ENCODE results near the gene LIPI. TPM values are rescaled to one million over a fixed set of nuclear protein-coding genes. Genes with fewer than 3 reads are reported as not detected.
"Not testable (repeated sequence)": the region's sequence is repeated elsewhere in the genome, so short reads cannot be mapped to it uniquely, and the experiment has no call there.

Gene LIPI
- total and polyA plus RNA-seq, 2 donors from 2014 or later, result not detected

- DNase-seq (no peak), FAIRE-seq (no peak)
- intact Hi-C loops (cut with DNase I), result no loop called here
- Histone ChIP-seq H3K9ac (ENCODE audit: low read length in 3 of 3) (no peak overlapping the region), H3K27ac (ENCODE audit: low read depth in 2 of 2, low read length in 2 of 2) (no peak overlapping the region), H3K36me3 (ENCODE audit: control insufficient read depth in 2 of 3, insufficient read depth in 3 of 3, low read length in 3 of 3) (no peaks in the 10 kb centered on the region), H3K4me1 (ENCODE audit: control insufficient read depth in 2 of 3, insufficient read depth in 2 of 3, low read depth in 1 of 3, low read length in 3 of 3) (no peaks in the 10 kb centered on the region), H3K27me3 (ENCODE audit: control insufficient read depth, insufficient read depth, low read length) (no peaks in the 10 kb centered on the region), H3K9me3 (ENCODE audit: control insufficient read depth in 2 of 3, insufficient read depth in 1 of 3, low read length in 3 of 3) (no peaks in the 10 kb centered on the region), H3K4me3 (ENCODE audit: low read length in 3 of 3) (no peak overlapping the region)
- TF ChIP-seq CTCF (IDR thresholded peaks at IDR 0.05; ENCODE audit: borderline replicate concordance, extremely low read depth, insufficient read depth), result no peak
These were observed 91.7 kb downstream of the LIPI start for GRCh38 chr21:14119038-14119437.

- Histone ChIP-seq H3K36me3 (ENCODE audit: control insufficient read depth in 2 of 3, insufficient read depth in 3 of 3, low read length in 3 of 3) (no peaks in the 10 kb centered on the region), H3K4me3 (ENCODE audit: low read length in 3 of 3) (no peak overlapping the region), H3K9ac (ENCODE audit: low read length in 3 of 3) (no peak overlapping the region), H3K9me3 (ENCODE audit: control insufficient read depth in 2 of 3, insufficient read depth in 1 of 3, low read length in 3 of 3) (no peaks in the 10 kb centered on the region), H3K27me3 (ENCODE audit: control insufficient read depth, insufficient read depth, low read length) (no peaks in the 10 kb centered on the region), H3K4me1 (ENCODE audit: control insufficient read depth in 2 of 3, insufficient read depth in 2 of 3, low read depth in 1 of 3, low read length in 3 of 3) (no peaks in the 10 kb centered on the region), H3K27ac (ENCODE audit: low read depth in 2 of 2, low read length in 2 of 2) (no peak overlapping the region)
- FAIRE-seq (no peak), DNase-seq (peak in 1 of 5 donors; percentile 2)
- intact Hi-C loops (cut with DNase I), result no loop called here
- TF ChIP-seq CTCF (IDR thresholded peaks at IDR 0.05; ENCODE audit: borderline replicate concordance, extremely low read depth, insufficient read depth), result no peak
These were observed 94.7 kb downstream of the LIPI start for GRCh38 chr21:14116080-14116481.

GRCh38 chr21:14115646-14116045 is 95.1 kb downstream of the LIPI start:
- H3K36me3 ChIP-seq (ENCODE audit: control insufficient read depth in 2 of 3, insufficient read depth in 3 of 3, low read length in 3 of 3), result no peaks in the 10 kb centered on the region
- H3K27me3 ChIP-seq (ENCODE audit: control insufficient read depth, insufficient read depth, low read length), result no peaks in the 10 kb centered on the region
- TF ChIP-seq CTCF (IDR thresholded peaks at IDR 0.05; ENCODE audit: borderline replicate concordance, extremely low read depth, insufficient read depth), result no peak
- FAIRE-seq (no peak), DNase-seq (no peak)
- H3K4me1 ChIP-seq (ENCODE audit: control insufficient read depth in 2 of 3, insufficient read depth in 2 of 3, low read depth in 1 of 3, low read length in 3 of 3), result no peaks in the 10 kb centered on the region
- H3K9ac ChIP-seq (ENCODE audit: low read length in 3 of 3), result no peak overlapping the region
- H3K9me3 ChIP-seq (ENCODE audit: control insufficient read depth in 2 of 3, insufficient read depth in 1 of 3, low read length in 3 of 3), result no peaks in the 10 kb centered on the region
- intact Hi-C loops (cut with DNase I), result no loop called here
- no peak overlapping the region for H3K4me3 ChIP-seq (ENCODE audit: low read length in 3 of 3)
- no peak overlapping the region for H3K27ac ChIP-seq (ENCODE audit: low read depth in 2 of 2, low read length in 2 of 2)

- peak in 2 of 5 donors; percentile 19 to 24 for DNase-seq
These were observed 96.5 kb downstream of the LIPI start for GRCh38 chr21:14114251-14114650.

GRCh38 chr21:14104564-14104963 is 106.2 kb downstream of the LIPI start:
- DNase-seq; H3K36me3 ChIP-seq (ENCODE audit: control insufficient read depth in 2 of 3, insufficient read depth in 3 of 3, low read length in 3 of 3); H3K9ac ChIP-seq (ENCODE audit: low read length in 3 of 3); H3K27ac ChIP-seq (ENCODE audit: low read depth in 2 of 2, low read length in 2 of 2); H3K4me3 ChIP-seq (ENCODE audit: low read length in 3 of 3); H3K9me3 ChIP-seq (ENCODE audit: control insufficient read depth in 2 of 3, insufficient read depth in 1 of 3, low read length in 3 of 3); H3K4me1 ChIP-seq (ENCODE audit: control insufficient read depth in 2 of 3, insufficient read depth in 2 of 3, low read depth in 1 of 3, low read length in 3 of 3); FAIRE-seq; intact Hi-C loops (cut with DNase I); H3K27me3 ChIP-seq (ENCODE audit: control insufficient read depth, insufficient read depth, low read length): not testable (repeated sequence)

More at GRCh38 chr21:14114251-14114650, 96.5 kb downstream of the LIPI start:
- no peaks in the 10 kb centered on the region for H3K4me1 ChIP-seq (ENCODE audit: control insufficient read depth in 2 of 3, insufficient read depth in 2 of 3, low read depth in 1 of 3, low read length in 3 of 3)
- no peaks in the 10 kb centered on the region for H3K36me3 ChIP-seq (ENCODE audit: control insufficient read depth in 2 of 3, insufficient read depth in 3 of 3, low read length in 3 of 3)
- H3K27ac ChIP-seq (ENCODE audit: low read depth in 2 of 2, low read length in 2 of 2), result no peak overlapping the region
- intact Hi-C loops (cut with DNase I), result no loop called here
- no peaks in the 10 kb centered on the region for H3K9me3 ChIP-seq (ENCODE audit: control insufficient read depth in 2 of 3, insufficient read depth in 1 of 3, low read length in 3 of 3)
- FAIRE-seq, result no peak
- no peaks in the 10 kb centered on the region for H3K27me3 ChIP-seq (ENCODE audit: control insufficient read depth, insufficient read depth, low read length)
- no peak overlapping the region for H3K4me3 ChIP-seq (ENCODE audit: low read length in 3 of 3)
- no peak overlapping the region for H3K9ac ChIP-seq (ENCODE audit: low read length in 3 of 3)
- TF ChIP-seq CTCF (IDR thresholded peaks at IDR 0.05; ENCODE audit: borderline replicate concordance, extremely low read depth, insufficient read depth), result no peak

Measured in kidney (tissue), 14 donors.